Uterus (tissue), 2 donors: ENCODE data around the gene CACNB4.

Source experiments
- POLR2A ChIP-seq, 2 donors: fragments of 450-650 bp; IDR thresholded peaks; one replicate each; pipeline ENCODE4 v1.6.1; 2016; ENCODE audit warnings: antibody characterized with exemption in 2 of 2, mild to moderate bottlenecking in 1 of 2, moderate library complexity in 1 of 2
- TF ChIP-seq, protein P1 (sequence below), 4 experiments: fragments of 200-600 bp in 2 of 4; fragments of 450-650 bp in 2 of 4; sonication (generic) in 2 of 4; IDR thresholded peaks; one replicate each; pipeline ENCODE4 v1.5.1; 2016 to 2019; ENCODE audit warnings: antibody characterized with exemption in 4 of 4, mild to moderate bottlenecking in 2 of 4, moderate library complexity in 1 of 4

DNA sequence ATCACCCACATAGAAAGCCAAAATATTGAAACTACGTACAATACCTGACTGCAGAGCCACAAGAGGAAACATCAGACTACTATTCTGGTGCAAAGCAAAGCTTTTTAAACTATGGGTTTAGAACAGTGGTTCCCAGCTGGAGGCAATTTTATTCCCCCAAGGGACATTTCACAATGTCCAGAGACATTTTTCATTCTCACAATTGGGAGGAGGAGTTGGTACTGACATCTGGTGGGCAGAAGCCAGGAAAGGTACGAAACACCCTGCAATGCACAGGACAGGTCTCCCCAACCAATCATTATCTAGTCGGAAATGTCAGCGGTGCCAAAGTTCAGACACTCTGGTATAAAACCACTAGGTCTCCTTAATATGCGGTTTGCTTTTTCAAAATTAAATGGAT is 182.2 kb downstream of the CACNB4 start:
- no peak for TF ChIP-seq POLR2A (IDR thresholded peaks at IDR 0.05)
- TF ChIP-seq, protein P1, sequence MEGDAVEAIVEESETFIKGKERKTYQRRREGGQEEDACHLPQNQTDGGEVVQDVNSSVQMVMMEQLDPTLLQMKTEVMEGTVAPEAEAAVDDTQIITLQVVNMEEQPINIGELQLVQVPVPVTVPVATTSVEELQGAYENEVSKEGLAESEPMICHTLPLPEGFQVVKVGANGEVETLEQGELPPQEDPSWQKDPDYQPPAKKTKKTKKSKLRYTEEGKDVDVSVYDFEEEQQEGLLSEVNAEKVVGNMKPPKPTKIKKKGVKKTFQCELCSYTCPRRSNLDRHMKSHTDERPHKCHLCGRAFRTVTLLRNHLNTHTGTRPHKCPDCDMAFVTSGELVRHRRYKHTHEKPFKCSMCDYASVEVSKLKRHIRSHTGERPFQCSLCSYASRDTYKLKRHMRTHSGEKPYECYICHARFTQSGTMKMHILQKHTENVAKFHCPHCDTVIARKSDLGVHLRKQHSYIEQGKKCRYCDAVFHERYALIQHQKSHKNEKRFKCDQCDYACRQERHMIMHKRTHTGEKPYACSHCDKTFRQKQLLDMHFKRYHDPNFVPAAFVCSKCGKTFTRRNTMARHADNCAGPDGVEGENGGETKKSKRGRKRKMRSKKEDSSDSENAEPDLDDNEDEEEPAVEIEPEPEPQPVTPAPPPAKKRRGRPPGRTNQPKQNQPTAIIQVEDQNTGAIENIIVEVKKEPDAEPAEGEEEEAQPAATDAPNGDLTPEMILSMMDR (IDR thresholded peaks at IDR 0.05) = no peak
